ENCODE data around the gene MAP7D3. TPM values are rescaled to one million over a fixed set of nuclear protein-coding genes. Genes with fewer than 3 reads are reported as not detected.

The MAP7D3 gene
- total RNA-seq, 1 experiment from 2014 or later = 19.0 TPM

GRCh38 chrX:136182414-136182813, 68.8 kb downstream of the MAP7D3 start:
- no TSS peak for BruUV-seq (replicated peaks)
- Histone ChIP-seq H4K20me1 (ENCODE audit: insufficient read depth) (no peaks in the 10 kb centered on the region), H3K4me3 (no peak overlapping the region), H3K27ac (no peak overlapping the region), H3K4me1 (replicated peaks; ENCODE audit: insufficient read depth) (peaks cover 20% of the 10 kb centered on the region), H3K79me2 (ENCODE audit: low read depth) (no peaks in the 10 kb centered on the region), H2AFZ (no peak overlapping the region), H3K9me3 (ENCODE audit: insufficient read depth, low read depth) (no peaks in the 10 kb centered on the region), H3K4me2 (no peak overlapping the region), H3K9me2 (ENCODE audit: insufficient read depth) (no peaks in the 10 kb centered on the region), H3K27me3 (ENCODE audit: insufficient read depth, low read depth) (no peaks in the 10 kb centered on the region), H3K36me3 (ENCODE audit: low read depth) (no peaks in the 10 kb centered on the region), H3F3A (ENCODE audit: insufficient read depth, low read depth) (peaks cover 7% of the 10 kb centered on the region; the same call in 1 of the 2 replicates)
- no peak for TF ChIP-seq EZH2 (IDR thresholded peaks at IDR 0.05; ENCODE audit: low read depth)
- TF ChIP-seq CTCF (conservative IDR thresholded peaks at IDR 0.05) = no peak
- POLR2A ChIA-PET (ENCODE audit: unreplicated experiment) = no interaction called here
- CTCF ChIA-PET = no interaction called here
- intact Hi-C loops (cut with micrococcal nuclease; ENCODE audit: unreplicated experiment) = no loop called here
- DNase-seq = no peak

GRCh38 chrX:136179133-136179532, 72.1 kb downstream of the MAP7D3 start:
- H4K20me1 ChIP-seq (ENCODE audit: insufficient read depth) = no peaks in the 10 kb centered on the region
- TF ChIP-seq EZH2 (IDR thresholded peaks at IDR 0.05; ENCODE audit: low read depth) = no peak
- no peak for TF ChIP-seq CTCF (conservative IDR thresholded peaks at IDR 0.05)
- intact Hi-C loops (cut with micrococcal nuclease; ENCODE audit: unreplicated experiment) = no loop called here
- H3K4me1 ChIP-seq (replicated peaks; ENCODE audit: insufficient read depth) = peaks cover 18% of the 10 kb centered on the region
- ChIA-PET POLR2A (ENCODE audit: unreplicated experiment) (no interaction called here), CTCF (interaction anchor here (0.6 kb wide), 1 partner anchor 43 kb away, joined by 3 read pairs; no protein-coding TSS in a partner anchor)
- H3K9me2 ChIP-seq (ENCODE audit: insufficient read depth) = no peaks in the 10 kb centered on the region
- H3F3A ChIP-seq (ENCODE audit: insufficient read depth, low read depth) = peaks cover 4% of the 10 kb centered on the region; the same call in 1 of the 2 replicates
- H2AFZ ChIP-seq = no peak overlapping the region
- no peaks in the 10 kb centered on the region for H3K36me3 ChIP-seq (ENCODE audit: low read depth)
- no peaks in the 10 kb centered on the region for H3K9me3 ChIP-seq (ENCODE audit: insufficient read depth, low read depth)
- no peak overlapping the region for H3K4me3 ChIP-seq
- H3K27ac ChIP-seq = no peak overlapping the region
- H3K4me2 ChIP-seq = no peak overlapping the region
- no peaks in the 10 kb centered on the region for H3K27me3 ChIP-seq (ENCODE audit: insufficient read depth, low read depth)
- H3K79me2 ChIP-seq (ENCODE audit: low read depth) = no peaks in the 10 kb centered on the region
- BruUV-seq (replicated peaks) = no TSS peak
- DNase-seq = no peak

GRCh38 chrX:136176399-136176825, 74.8 kb downstream of the MAP7D3 start:
- intact Hi-C loops (cut with micrococcal nuclease; ENCODE audit: unreplicated experiment) = no loop called here
- Histone ChIP-seq H3K9me3 (ENCODE audit: insufficient read depth, low read depth) (no peaks in the 10 kb centered on the region), H3K4me3 (no peak overlapping the region), H3K36me3 (ENCODE audit: low read depth) (no peaks in the 10 kb centered on the region), H4K20me1 (ENCODE audit: insufficient read depth) (no peaks in the 10 kb centered on the region), H3K27ac (peak overlapping the region; percentile 32; the same call in 1 of the 2 replicates), H3K79me2 (ENCODE audit: low read depth) (no peaks in the 10 kb centered on the region), H2AFZ (peak overlapping the region; percentile 34), H3K9me2 (ENCODE audit: insufficient read depth) (no peaks in the 10 kb centered on the region), H3K4me2 (peak overlapping the region; percentile 45), H3K4me1 (replicated peaks; ENCODE audit: insufficient read depth) (peaks cover 18% of the 10 kb centered on the region), H3F3A (ENCODE audit: insufficient read depth, low read depth) (peaks cover 4% of the 10 kb centered on the region; the same call in 1 of the 2 replicates), H3K27me3 (ENCODE audit: insufficient read depth, low read depth) (no peaks in the 10 kb centered on the region)
- DNase-seq = peak in 1 of 2 experiments; percentile 81
- ChIA-PET POLR2A (ENCODE audit: unreplicated experiment) (interaction anchor here (0.7 kb wide), 1 partner anchor 73 kb away, joined by 3 read pairs; no protein-coding TSS in a partner anchor), CTCF (no interaction called here)
- no peak for TF ChIP-seq CTCF (conservative IDR thresholded peaks at IDR 0.05)
- TF ChIP-seq EZH2 (IDR thresholded peaks at IDR 0.05; ENCODE audit: low read depth) = no peak
- BruUV-seq (replicated peaks) = no TSS peak
